Fibroblast of upper back skin (primary cell): ENCODE measurements around the gene AFMID.
A peak's percentile ranks its signal among the peaks of the same experiment; 100 is the strongest.
"Not testable (repeated sequence)": the region's sequence is repeated elsewhere in the genome, so short reads cannot be mapped to it uniquely, and the experiment has no call there.

Experiments
- DNase-seq: peaks from one replicate; pipeline ENCODE4 v3.0.0-alpha.2; 2013

The AFMID gene

GRCh38 chr17:78240012-78240655 lies 53.0 kb downstream of the AFMID start:
- no peak for DNase-seq

- no peak for DNase-seq
These were observed 53.7 kb downstream of the AFMID start for GRCh38 chr17:78240839-78241238.

GRCh38 chr17:78241277-78242023 lies 54.3 kb downstream of the AFMID start:
- DNase-seq: peak; percentile 35

GRCh38 chr17:78242024-78242742 lies 55.0 kb downstream of the AFMID start:
- DNase-seq: peak; percentile 26

GRCh38 chr17:78247304-78247703 lies 60.1 kb downstream of the AFMID start:
- DNase-seq: no peak

- no peak for DNase-seq
These were observed 61.1 kb downstream of the AFMID start for GRCh38 chr17:78248051-78248914.

- no peak for DNase-seq
These were observed 62.1 kb downstream of the AFMID start for GRCh38 chr17:78249074-78249817.

GRCh38 chr17:78249818-78250806 lies 63.0 kb downstream of the AFMID start:
- no peak for DNase-seq

GRCh38 chr17:78250891-78251772 lies 64.0 kb downstream of the AFMID start:
- peak; percentile 80 for DNase-seq

- no peak for DNase-seq
These were observed 64.6 kb downstream of the AFMID start for GRCh38 chr17:78251773-78252103.

GRCh38 chr17:78252111-78252634 lies 65.0 kb downstream of the AFMID start:
- no peak for DNase-seq

- DNase-seq: no peak
These were observed 65.8 kb downstream of the AFMID start for GRCh38 chr17:78252701-78253635.

- not testable (repeated sequence) for DNase-seq
These were observed 66.4 kb downstream of the AFMID start for GRCh38 chr17:78253636-78253945.

GRCh38 chr17:78253946-78254672 lies 66.9 kb downstream of the AFMID start:
- peak; percentile 81 for DNase-seq

GRCh38 chr17:78255029-78255656 lies 68.0 kb downstream of the AFMID start:
- DNase-seq: no peak

- no peak for DNase-seq
These were observed 69.0 kb downstream of the AFMID start for GRCh38 chr17:78255953-78256706.
